Mesenchymal stem cell (in vitro differentiated cells and primary cell): ENCODE data around the gene COL25A1.

ENCODE experiments used
- DNase-seq: peaks from one replicate; pipeline ENCODE4 v3.0.0-alpha.2; 2013
- H2AFZ ChIP-seq: one replicate; pipeline ENCODE4 v1.6.1; 2013; ENCODE audit warnings: low read depth, mild to moderate bottlenecking, control low read depth, inconsistent platforms, low read length, moderate library complexity
- H2AK5ac ChIP-seq: 2 replicates; pipeline ENCODE4 v1.6.1; 2013; ENCODE audit warnings: low read length, moderate library complexity, mild to moderate bottlenecking, inconsistent platforms; ENCODE audit not compliant: severe bottlenecking
- H2BK120ac ChIP-seq: one replicate; pipeline ENCODE4 v1.6.1; 2013; ENCODE audit warnings: low read depth, mild to moderate bottlenecking, inconsistent platforms, low read length, moderate library complexity
- H2BK12ac ChIP-seq, 2 experiments: one replicate each; pipeline ENCODE4 v1.6.1; 2013; ENCODE audit warnings: inconsistent platforms in 2 of 2, low read length in 2 of 2, mild to moderate bottlenecking in 2 of 2, moderate library complexity in 2 of 2, control low read depth in 1 of 2
- H2BK15ac ChIP-seq: one replicate; pipeline ENCODE4 v1.6.1; 2013; ENCODE audit warnings: mild to moderate bottlenecking, low read depth, inconsistent platforms; ENCODE audit not compliant: poor library complexity, severe bottlenecking
- H2BK5ac ChIP-seq: 2 replicates; pipeline ENCODE4 v1.6.1; 2013; ENCODE audit warnings: low read depth, mild to moderate bottlenecking, low read length, control low read depth, inconsistent platforms; ENCODE audit not compliant: poor library complexity, severe bottlenecking
- H3K14ac ChIP-seq, 2 experiments: one replicate each; pipeline ENCODE4 v1.6.1; 2013; ENCODE audit warnings: inconsistent platforms in 2 of 2, low read length in 2 of 2, control low read depth in 1 of 2, mild to moderate bottlenecking in 1 of 2, moderate library complexity in 1 of 2
- H3K18ac ChIP-seq, 2 experiments: one replicate each; pipeline ENCODE4 v1.6.1; 2013; ENCODE audit warnings: inconsistent platforms in 2 of 2, low read length in 2 of 2, control low read depth in 1 of 2, low read depth in 1 of 2, mild to moderate bottlenecking in 1 of 2
- H3K23ac ChIP-seq, 2 experiments: one replicate each; pipeline ENCODE4 v1.6.1; 2013; ENCODE audit warnings: inconsistent platforms in 2 of 2, low read length in 2 of 2, mild to moderate bottlenecking in 2 of 2, moderate library complexity in 2 of 2, control low read depth in 1 of 2
- H3K27ac ChIP-seq: 2 replicates; pipeline ENCODE4 v1.5.1; 2013; ENCODE audit warnings: mild to moderate bottlenecking, moderate library complexity, low read length, control low read depth, inconsistent platforms; ENCODE audit not compliant: poor library complexity, severe bottlenecking
- H3K27me3 ChIP-seq, 2 experiments: 2 replicates each; pipeline versions ENCODE4 v1.6.1 to v1.7.0; 2013; ENCODE audit warnings: low read length in 2 of 2, mild to moderate bottlenecking in 2 of 2, moderate library complexity in 2 of 2, control low read depth in 1 of 2, inconsistent platforms in 1 of 2; ENCODE audit not compliant: control insufficient read depth in 1 of 2, insufficient read depth in 1 of 2
- H3K36me3 ChIP-seq, 2 experiments: 2 replicates each; pipeline versions ENCODE4 v1.6.1 to v1.7.0; 2013; ENCODE audit warnings: low read length in 2 of 2, control low read depth in 1 of 2, inconsistent platforms in 1 of 2, low read depth in 1 of 2, mild to moderate bottlenecking in 1 of 2; ENCODE audit not compliant: insufficient read depth in 2 of 2, control insufficient read depth in 1 of 2
- H3K4ac ChIP-seq, 2 experiments: one replicate each; pipeline ENCODE4 v1.6.1; 2013; ENCODE audit warnings: inconsistent platforms in 2 of 2, low read length in 2 of 2, mild to moderate bottlenecking in 2 of 2, moderate library complexity in 2 of 2, control low read depth in 1 of 2, low read depth in 1 of 2
- H3K4me1 ChIP-seq: 2 replicates; pipeline ENCODE4 v1.6.1; 2013; ENCODE audit warnings: low read depth, low read length, control low read depth; ENCODE audit not compliant: control insufficient read depth, insufficient read depth
- H3K4me2 ChIP-seq: 2 replicates; pipeline ENCODE4 v1.6.1; 2013; ENCODE audit warnings: low read length, mild to moderate bottlenecking, inconsistent platforms; ENCODE audit not compliant: poor library complexity, severe bottlenecking
- H3K4me3 ChIP-seq, 2 experiments: 2 replicates each; pipeline versions ENCODE4 v1.5.1 to v1.7.0; 2013; ENCODE audit warnings: low read length in 2 of 2, mild to moderate bottlenecking in 2 of 2, control low read depth in 1 of 2, low read depth in 1 of 2; ENCODE audit not compliant: insufficient read depth in 1 of 2
- H3K79me1 ChIP-seq: replicated peaks from 2 replicates; pipeline ENCODE4 v1.6.1; 2013; ENCODE audit warnings: mild to moderate bottlenecking, control low read depth, low read length, inconsistent platforms; ENCODE audit not compliant: poor library complexity, severe bottlenecking
- H3K9ac ChIP-seq: 2 replicates; pipeline ENCODE4 v1.7.0; 2013; ENCODE audit warnings: mild to moderate bottlenecking, low read length, moderate library complexity
- H3K9me3 ChIP-seq: 2 replicates; pipeline ENCODE4 v1.7.0; 2013; ENCODE audit warnings: mild to moderate bottlenecking, low read length; ENCODE audit not compliant: control insufficient read depth
- H4K8ac ChIP-seq: one replicate; pipeline ENCODE4 v1.6.1; 2013; ENCODE audit warnings: inconsistent platforms, mild to moderate bottlenecking, low read length, moderate library complexity
- H4K91ac ChIP-seq: one replicate; pipeline ENCODE4 v1.6.1; 2013; ENCODE audit warnings: mild to moderate bottlenecking, low read length, inconsistent platforms
- WGBS: methylation state at CpG from one replicate; pipeline ENCODE4 v1.1.7; 2013; ENCODE audit warnings: mixed read lengths; 5-methylcytosine and 5-hydroxymethylcytosine counted together

COL25A1 gene

GRCh38 chr4:109127866-109128265, 174.6 kb downstream of the COL25A1 start:
- no peak overlapping the region for H2AK5ac ChIP-seq
- WGBS = 79% methylated on average over 2 of the region's 2 CpGs

GRCh38 chr4:109126856-109127255, 175.6 kb downstream of the COL25A1 start:
- Histone ChIP-seq H3K79me1 (no peaks in the 10 kb centered on the region), H3K36me3 (no peaks in the 10 kb centered on the region), H4K91ac (no peak overlapping the region), H3K14ac (no peak overlapping the region), H3K4ac (no peak overlapping the region), H3K18ac (no peak overlapping the region), H3K9me3 (no peaks in the 10 kb centered on the region), H3K9ac (no peak overlapping the region), H3K23ac (no peak overlapping the region), H3K27ac (no peak overlapping the region), H4K8ac (no peak overlapping the region), H2BK12ac (no peak overlapping the region), H3K4me2 (no peak overlapping the region), H3K4me3 (no peak overlapping the region), H3K4me1 (no peaks in the 10 kb centered on the region), H2AK5ac (no peak overlapping the region), H2BK15ac (no peak overlapping the region), H3K27me3 (no peaks in the 10 kb centered on the region), H2AFZ (no peak overlapping the region), H2BK120ac (no peak overlapping the region), H2BK5ac (no peak overlapping the region)
- DNase-seq = no peak
- WGBS = no CpG with 5 or more reads among the region's 2 CpGs

More at GRCh38 chr4:109127866-109128265, 174.6 kb downstream of the COL25A1 start:
- no peak for DNase-seq
- H3K18ac ChIP-seq = no peak overlapping the region
- H3K9ac ChIP-seq = no peak overlapping the region
- H4K8ac ChIP-seq = no peak overlapping the region
- no peaks in the 10 kb centered on the region for H3K4me1 ChIP-seq
- no peak overlapping the region for H4K91ac ChIP-seq
- H3K79me1 ChIP-seq = no peaks in the 10 kb centered on the region
- no peak overlapping the region for H3K4me2 ChIP-seq
- H2AFZ ChIP-seq = no peak overlapping the region
- no peak overlapping the region for H3K4me3 ChIP-seq
- H3K36me3 ChIP-seq = no peaks in the 10 kb centered on the region
- no peak overlapping the region for H3K14ac ChIP-seq
- no peak overlapping the region for H3K4ac ChIP-seq
- no peaks in the 10 kb centered on the region for H3K9me3 ChIP-seq
- H2BK5ac ChIP-seq = no peak overlapping the region
- H3K27me3 ChIP-seq = no peaks in the 10 kb centered on the region
- no peak overlapping the region for H3K23ac ChIP-seq
- H2BK120ac ChIP-seq = no peak overlapping the region
- H2BK15ac ChIP-seq = no peak overlapping the region
- H3K27ac ChIP-seq = no peak overlapping the region
- H2BK12ac ChIP-seq = no peak overlapping the region

- H3K36me3 ChIP-seq = no peaks in the 10 kb centered on the region
- WGBS = 49% methylated on average over 1 of the region's 1 CpG
- H3K14ac ChIP-seq = no peak overlapping the region
- H2BK15ac ChIP-seq = no peak overlapping the region
- no peak overlapping the region for H3K23ac ChIP-seq
- H3K4me1 ChIP-seq = no peaks in the 10 kb centered on the region
- no peak overlapping the region for H3K27ac ChIP-seq
- no peak for DNase-seq
- H2AFZ ChIP-seq = no peak overlapping the region
- no peaks in the 10 kb centered on the region for H3K9me3 ChIP-seq
- H4K91ac ChIP-seq = no peak overlapping the region
- H3K4me3 ChIP-seq = no peak overlapping the region
- H3K4ac ChIP-seq = no peak overlapping the region
- no peak overlapping the region for H3K4me2 ChIP-seq
- H3K27me3 ChIP-seq = no peaks in the 10 kb centered on the region
- no peak overlapping the region for H2AK5ac ChIP-seq
- H2BK12ac ChIP-seq = no peak overlapping the region
- no peak overlapping the region for H2BK5ac ChIP-seq
- H3K18ac ChIP-seq = no peak overlapping the region
- no peak overlapping the region for H2BK120ac ChIP-seq
- H4K8ac ChIP-seq = no peak overlapping the region
- H3K9ac ChIP-seq = no peak overlapping the region
- H3K79me1 ChIP-seq = no peaks in the 10 kb centered on the region
Observed at GRCh38 chr4:109125084-109125483, 177.4 kb downstream of the COL25A1 start.

DNA sequence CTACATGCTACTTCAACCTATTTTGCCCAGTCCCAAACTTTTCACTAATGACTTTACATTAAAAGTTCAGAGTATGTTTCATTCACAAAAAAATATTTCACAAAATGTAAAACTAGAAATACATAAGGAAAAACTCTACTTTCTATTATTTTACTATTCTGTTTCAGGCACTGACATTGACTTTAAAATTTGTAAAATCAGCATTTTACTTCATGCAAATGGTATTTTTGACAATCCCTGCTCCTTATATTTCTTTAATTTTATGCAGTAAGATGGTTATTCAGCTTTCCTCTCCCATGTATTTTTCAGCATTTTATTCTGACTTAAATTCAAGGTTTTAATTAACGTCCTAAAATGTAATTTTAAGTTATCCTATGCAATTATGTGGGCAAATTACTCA, 178.5 kb downstream of the COL25A1 start:
- no peak overlapping the region for H3K23ac ChIP-seq
- no peak overlapping the region for H2AFZ ChIP-seq
- H2BK12ac ChIP-seq = no peak overlapping the region
- H3K79me1 ChIP-seq = no peaks in the 10 kb centered on the region
- no peak overlapping the region for H3K4me3 ChIP-seq
- no peak overlapping the region for H2BK120ac ChIP-seq
- H3K9me3 ChIP-seq = no peaks in the 10 kb centered on the region
- no peak overlapping the region for H3K4me2 ChIP-seq
- H3K27me3 ChIP-seq = no peaks in the 10 kb centered on the region
- H3K27ac ChIP-seq = no peak overlapping the region
- no peaks in the 10 kb centered on the region for H3K4me1 ChIP-seq
- H4K91ac ChIP-seq = no peak overlapping the region
- H3K14ac ChIP-seq = no peak overlapping the region
- no peak overlapping the region for H4K8ac ChIP-seq
- H2BK15ac ChIP-seq = no peak overlapping the region
- H2BK5ac ChIP-seq = no peak overlapping the region
- no peak overlapping the region for H2AK5ac ChIP-seq
- H3K9ac ChIP-seq = no peak overlapping the region
- no peak overlapping the region for H3K4ac ChIP-seq
- no CpG with 5 or more reads among the region's 1 CpG for WGBS
- H3K36me3 ChIP-seq = no peaks in the 10 kb centered on the region
- H3K18ac ChIP-seq = no peak overlapping the region
- DNase-seq = no peak
